NB4 (cell line): ENCODE data around the gene SMURF1.

Source experiments
- MYC ChIP-seq: IDR thresholded peaks from 2 replicates; pipeline ENCODE4 v1.6.1; 2011; ENCODE audit warnings: low read depth, low read length
- POLR2A ChIP-seq: IDR thresholded peaks from 2 replicates; pipeline ENCODE4 v1.6.1; 2011; ENCODE audit warnings: mild to moderate bottlenecking; ENCODE audit not compliant: insufficient read length; ENCODE audit errors: extremely low read depth
- TF ChIP-seq, protein P1 (sequence below): IDR thresholded peaks from one replicate; pipeline ENCODE4 v1.5.1; 2012; ENCODE audit warnings: low read depth, low read length
- TF ChIP-seq, protein P2 (sequence below): IDR thresholded peaks from 2 replicates; pipeline ENCODE4 v1.6.1; 2011; ENCODE audit warnings: low read depth, low read length

DNA sequence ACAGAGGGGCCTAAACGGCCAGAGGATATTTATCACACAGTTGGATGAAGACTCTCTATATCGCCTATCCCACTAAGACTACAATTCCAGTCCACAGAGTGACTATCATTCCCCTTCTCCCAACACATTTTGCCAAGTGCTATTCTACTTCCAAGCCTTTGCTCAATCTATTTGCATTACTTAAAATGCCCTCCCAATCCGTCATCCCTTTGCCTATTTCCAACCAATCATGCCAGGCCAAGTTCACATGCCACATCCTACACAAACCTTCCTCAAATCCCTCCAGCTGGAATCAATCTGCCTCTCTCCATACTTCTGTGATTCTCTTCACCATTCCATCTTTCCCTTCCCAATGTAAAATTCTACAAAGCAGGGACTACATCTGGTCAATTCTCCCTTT lies 38.2 kb downstream of the SMURF1 start:
- TF ChIP-seq, protein P1, sequence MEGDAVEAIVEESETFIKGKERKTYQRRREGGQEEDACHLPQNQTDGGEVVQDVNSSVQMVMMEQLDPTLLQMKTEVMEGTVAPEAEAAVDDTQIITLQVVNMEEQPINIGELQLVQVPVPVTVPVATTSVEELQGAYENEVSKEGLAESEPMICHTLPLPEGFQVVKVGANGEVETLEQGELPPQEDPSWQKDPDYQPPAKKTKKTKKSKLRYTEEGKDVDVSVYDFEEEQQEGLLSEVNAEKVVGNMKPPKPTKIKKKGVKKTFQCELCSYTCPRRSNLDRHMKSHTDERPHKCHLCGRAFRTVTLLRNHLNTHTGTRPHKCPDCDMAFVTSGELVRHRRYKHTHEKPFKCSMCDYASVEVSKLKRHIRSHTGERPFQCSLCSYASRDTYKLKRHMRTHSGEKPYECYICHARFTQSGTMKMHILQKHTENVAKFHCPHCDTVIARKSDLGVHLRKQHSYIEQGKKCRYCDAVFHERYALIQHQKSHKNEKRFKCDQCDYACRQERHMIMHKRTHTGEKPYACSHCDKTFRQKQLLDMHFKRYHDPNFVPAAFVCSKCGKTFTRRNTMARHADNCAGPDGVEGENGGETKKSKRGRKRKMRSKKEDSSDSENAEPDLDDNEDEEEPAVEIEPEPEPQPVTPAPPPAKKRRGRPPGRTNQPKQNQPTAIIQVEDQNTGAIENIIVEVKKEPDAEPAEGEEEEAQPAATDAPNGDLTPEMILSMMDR, result no peak
- TF ChIP-seq MYC (no peak), POLR2A (no peak)
- TF ChIP-seq, protein P2, sequence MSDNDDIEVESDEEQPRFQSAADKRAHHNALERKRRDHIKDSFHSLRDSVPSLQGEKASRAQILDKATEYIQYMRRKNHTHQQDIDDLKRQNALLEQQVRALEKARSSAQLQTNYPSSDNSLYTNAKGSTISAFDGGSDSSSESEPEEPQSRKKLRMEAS, result no peak
